ENCODE measurements around the gene TBXA2R. TPM values are rescaled to one million over a fixed set of nuclear protein-coding genes. Genes with fewer than 3 reads are reported as not detected.

The TBXA2R gene
- total and polyA plus RNA-seq, 2 experiments from 2014 or later, result 0.42 to 0.73 TPM

- TF ChIP-seq, protein P1, sequence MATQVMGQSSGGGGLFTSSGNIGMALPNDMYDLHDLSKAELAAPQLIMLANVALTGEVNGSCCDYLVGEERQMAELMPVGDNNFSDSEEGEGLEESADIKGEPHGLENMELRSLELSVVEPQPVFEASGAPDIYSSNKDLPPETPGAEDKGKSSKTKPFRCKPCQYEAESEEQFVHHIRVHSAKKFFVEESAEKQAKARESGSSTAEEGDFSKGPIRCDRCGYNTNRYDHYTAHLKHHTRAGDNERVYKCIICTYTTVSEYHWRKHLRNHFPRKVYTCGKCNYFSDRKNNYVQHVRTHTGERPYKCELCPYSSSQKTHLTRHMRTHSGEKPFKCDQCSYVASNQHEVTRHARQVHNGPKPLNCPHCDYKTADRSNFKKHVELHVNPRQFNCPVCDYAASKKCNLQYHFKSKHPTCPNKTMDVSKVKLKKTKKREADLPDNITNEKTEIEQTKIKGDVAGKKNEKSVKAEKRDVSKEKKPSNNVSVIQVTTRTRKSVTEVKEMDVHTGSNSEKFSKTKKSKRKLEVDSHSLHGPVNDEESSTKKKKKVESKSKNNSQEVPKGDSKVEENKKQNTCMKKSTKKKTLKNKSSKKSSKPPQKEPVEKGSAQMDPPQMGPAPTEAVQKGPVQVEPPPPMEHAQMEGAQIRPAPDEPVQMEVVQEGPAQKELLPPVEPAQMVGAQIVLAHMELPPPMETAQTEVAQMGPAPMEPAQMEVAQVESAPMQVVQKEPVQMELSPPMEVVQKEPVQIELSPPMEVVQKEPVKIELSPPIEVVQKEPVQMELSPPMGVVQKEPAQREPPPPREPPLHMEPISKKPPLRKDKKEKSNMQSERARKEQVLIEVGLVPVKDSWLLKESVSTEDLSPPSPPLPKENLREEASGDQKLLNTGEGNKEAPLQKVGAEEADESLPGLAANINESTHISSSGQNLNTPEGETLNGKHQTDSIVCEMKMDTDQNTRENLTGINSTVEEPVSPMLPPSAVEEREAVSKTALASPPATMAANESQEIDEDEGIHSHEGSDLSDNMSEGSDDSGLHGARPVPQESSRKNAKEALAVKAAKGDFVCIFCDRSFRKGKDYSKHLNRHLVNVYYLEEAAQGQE (IDR thresholded peaks at IDR 0.05; ENCODE audit: unreplicated experiment), result no peak
- TF ChIP-seq, protein P2, sequence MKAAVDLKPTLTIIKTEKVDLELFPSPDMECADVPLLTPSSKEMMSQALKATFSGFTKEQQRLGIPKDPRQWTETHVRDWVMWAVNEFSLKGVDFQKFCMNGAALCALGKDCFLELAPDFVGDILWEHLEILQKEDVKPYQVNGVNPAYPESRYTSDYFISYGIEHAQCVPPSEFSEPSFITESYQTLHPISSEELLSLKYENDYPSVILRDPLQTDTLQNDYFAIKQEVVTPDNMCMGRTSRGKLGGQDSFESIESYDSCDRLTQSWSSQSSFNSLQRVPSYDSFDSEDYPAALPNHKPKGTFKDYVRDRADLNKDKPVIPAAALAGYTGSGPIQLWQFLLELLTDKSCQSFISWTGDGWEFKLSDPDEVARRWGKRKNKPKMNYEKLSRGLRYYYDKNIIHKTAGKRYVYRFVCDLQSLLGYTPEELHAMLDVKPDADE (IDR thresholded peaks at IDR 0.05), result no peak
- TF ChIP-seq STAT1 (IDR thresholded peaks at IDR 0.05; ENCODE audit: unreplicated experiment), result no peak
- TF ChIP-seq EZH2phosphoT487 (IDR thresholded peaks at IDR 0.05; ENCODE audit: unreplicated experiment), result no peak
- no peak for TF ChIP-seq CTCF (conservative IDR thresholded peaks at IDR 0.05; ENCODE audit: low read depth in 2 of 2)
- no peak for TF ChIP-seq CREB1 (CRISPR knock-in tag; IDR thresholded peaks at IDR 0.05; ENCODE audit: low read depth)
- no peak for TF ChIP-seq ZNF331 (CRISPR knock-in tag; IDR thresholded peaks at IDR 0.05; ENCODE audit: low read depth)
- TF ChIP-seq JUNB (IDR thresholded peaks at IDR 0.05; ENCODE audit: unreplicated experiment), result no peak
- TF ChIP-seq ZNF114 (CRISPR knock-in tag; IDR thresholded peaks at IDR 0.05), result no peak
These were observed 7.4 kb upstream of the TBXA2R start (continued) for GRCh38 chr19:3613818-3614661.

DNA sequence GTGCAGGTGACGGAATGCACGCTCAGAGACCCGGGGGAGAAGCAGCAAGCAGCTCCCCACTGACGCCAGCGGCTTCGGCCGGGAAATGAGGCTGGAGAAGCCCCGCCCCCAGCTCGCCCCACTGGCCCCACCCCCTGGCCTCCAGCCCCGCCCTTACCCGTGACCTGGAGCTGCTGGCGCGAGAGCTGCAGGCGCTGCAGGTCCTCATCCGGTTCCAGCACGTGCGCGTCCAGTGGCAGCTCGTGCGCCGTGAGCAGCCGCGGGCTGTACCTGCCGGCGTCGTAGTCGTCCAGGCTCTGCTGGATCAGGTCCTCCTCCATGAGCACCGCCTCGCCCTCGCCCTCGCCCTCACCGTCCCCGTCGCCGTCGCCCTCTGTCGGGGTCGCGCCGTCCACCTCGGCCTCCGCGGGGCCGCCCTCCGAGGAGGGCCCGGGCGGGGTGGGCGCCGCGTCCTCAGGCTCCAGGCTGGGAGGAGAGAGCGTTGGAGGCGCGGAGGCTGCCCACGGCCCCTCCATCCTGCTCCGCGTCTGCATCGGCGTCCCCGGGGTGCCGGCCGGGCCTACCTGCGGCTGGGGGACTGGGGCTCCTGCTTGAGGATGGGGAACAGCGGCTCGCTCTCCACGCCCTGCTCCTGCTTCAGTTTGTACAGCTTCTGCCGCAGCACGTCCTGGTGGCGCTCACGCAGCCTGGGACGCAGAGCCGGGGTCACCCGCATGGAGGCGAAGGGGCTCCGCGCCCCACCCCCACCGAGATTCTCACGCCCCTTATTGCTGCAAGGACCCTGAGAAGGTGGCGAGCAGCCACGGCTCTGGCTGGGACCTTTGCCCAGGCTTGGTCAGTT, 6.4 kb upstream of the TBXA2R start:
- Histone ChIP-seq H4K20me1 (replicated peaks; ENCODE audit: insufficient read depth) (peaks cover 5% of the 10 kb centered on the region), H3K79me2 (replicated peaks; ENCODE audit: insufficient read depth) (no peaks in the 10 kb centered on the region), H3K4me2 (no peak overlapping the region), H3K27ac (ENCODE audit: low read depth) (0 out of 2 replicates have a peak overlapping the region, but pooled peaks have one; percentile 59), H3K27me3 (ENCODE audit: insufficient read depth) (no peaks in the 10 kb centered on the region), H3K9me2 (ENCODE audit: insufficient read depth) (no peaks in the 10 kb centered on the region), H3K36me3 (ENCODE audit: insufficient read depth) (no peaks in the 10 kb centered on the region), H3F3A (replicated peaks; ENCODE audit: low read depth) (peaks cover 9% of the 10 kb centered on the region; the same call in 1 of the 2 replicates), H3K4me3 (no peak overlapping the region), H2AFZ (no peak overlapping the region), H3K4me1 (ENCODE audit: insufficient read depth) (no peaks in the 10 kb centered on the region; the same call in 1 of the 2 replicates)
- ATAC-seq (peak; percentile 81), DNase-seq (ENCODE audit: low spot score) (peak; percentile 85)
- Mint-ChIP-seq H3K4me3 (no peak overlapping the region), H3K27me3 (ENCODE audit: insufficient read depth, low read depth, poor library complexity) (peaks cover 4% of the 10 kb centered on the region), H3K36me3 (ENCODE audit: low read depth) (peaks cover 19% of the 10 kb centered on the region), H3K9me3 (no peaks in the 10 kb centered on the region), H3K4me1 (peaks cover 4% of the 10 kb centered on the region), H3K27ac (no peak overlapping the region)
- TF ChIP-seq, protein P3, sequence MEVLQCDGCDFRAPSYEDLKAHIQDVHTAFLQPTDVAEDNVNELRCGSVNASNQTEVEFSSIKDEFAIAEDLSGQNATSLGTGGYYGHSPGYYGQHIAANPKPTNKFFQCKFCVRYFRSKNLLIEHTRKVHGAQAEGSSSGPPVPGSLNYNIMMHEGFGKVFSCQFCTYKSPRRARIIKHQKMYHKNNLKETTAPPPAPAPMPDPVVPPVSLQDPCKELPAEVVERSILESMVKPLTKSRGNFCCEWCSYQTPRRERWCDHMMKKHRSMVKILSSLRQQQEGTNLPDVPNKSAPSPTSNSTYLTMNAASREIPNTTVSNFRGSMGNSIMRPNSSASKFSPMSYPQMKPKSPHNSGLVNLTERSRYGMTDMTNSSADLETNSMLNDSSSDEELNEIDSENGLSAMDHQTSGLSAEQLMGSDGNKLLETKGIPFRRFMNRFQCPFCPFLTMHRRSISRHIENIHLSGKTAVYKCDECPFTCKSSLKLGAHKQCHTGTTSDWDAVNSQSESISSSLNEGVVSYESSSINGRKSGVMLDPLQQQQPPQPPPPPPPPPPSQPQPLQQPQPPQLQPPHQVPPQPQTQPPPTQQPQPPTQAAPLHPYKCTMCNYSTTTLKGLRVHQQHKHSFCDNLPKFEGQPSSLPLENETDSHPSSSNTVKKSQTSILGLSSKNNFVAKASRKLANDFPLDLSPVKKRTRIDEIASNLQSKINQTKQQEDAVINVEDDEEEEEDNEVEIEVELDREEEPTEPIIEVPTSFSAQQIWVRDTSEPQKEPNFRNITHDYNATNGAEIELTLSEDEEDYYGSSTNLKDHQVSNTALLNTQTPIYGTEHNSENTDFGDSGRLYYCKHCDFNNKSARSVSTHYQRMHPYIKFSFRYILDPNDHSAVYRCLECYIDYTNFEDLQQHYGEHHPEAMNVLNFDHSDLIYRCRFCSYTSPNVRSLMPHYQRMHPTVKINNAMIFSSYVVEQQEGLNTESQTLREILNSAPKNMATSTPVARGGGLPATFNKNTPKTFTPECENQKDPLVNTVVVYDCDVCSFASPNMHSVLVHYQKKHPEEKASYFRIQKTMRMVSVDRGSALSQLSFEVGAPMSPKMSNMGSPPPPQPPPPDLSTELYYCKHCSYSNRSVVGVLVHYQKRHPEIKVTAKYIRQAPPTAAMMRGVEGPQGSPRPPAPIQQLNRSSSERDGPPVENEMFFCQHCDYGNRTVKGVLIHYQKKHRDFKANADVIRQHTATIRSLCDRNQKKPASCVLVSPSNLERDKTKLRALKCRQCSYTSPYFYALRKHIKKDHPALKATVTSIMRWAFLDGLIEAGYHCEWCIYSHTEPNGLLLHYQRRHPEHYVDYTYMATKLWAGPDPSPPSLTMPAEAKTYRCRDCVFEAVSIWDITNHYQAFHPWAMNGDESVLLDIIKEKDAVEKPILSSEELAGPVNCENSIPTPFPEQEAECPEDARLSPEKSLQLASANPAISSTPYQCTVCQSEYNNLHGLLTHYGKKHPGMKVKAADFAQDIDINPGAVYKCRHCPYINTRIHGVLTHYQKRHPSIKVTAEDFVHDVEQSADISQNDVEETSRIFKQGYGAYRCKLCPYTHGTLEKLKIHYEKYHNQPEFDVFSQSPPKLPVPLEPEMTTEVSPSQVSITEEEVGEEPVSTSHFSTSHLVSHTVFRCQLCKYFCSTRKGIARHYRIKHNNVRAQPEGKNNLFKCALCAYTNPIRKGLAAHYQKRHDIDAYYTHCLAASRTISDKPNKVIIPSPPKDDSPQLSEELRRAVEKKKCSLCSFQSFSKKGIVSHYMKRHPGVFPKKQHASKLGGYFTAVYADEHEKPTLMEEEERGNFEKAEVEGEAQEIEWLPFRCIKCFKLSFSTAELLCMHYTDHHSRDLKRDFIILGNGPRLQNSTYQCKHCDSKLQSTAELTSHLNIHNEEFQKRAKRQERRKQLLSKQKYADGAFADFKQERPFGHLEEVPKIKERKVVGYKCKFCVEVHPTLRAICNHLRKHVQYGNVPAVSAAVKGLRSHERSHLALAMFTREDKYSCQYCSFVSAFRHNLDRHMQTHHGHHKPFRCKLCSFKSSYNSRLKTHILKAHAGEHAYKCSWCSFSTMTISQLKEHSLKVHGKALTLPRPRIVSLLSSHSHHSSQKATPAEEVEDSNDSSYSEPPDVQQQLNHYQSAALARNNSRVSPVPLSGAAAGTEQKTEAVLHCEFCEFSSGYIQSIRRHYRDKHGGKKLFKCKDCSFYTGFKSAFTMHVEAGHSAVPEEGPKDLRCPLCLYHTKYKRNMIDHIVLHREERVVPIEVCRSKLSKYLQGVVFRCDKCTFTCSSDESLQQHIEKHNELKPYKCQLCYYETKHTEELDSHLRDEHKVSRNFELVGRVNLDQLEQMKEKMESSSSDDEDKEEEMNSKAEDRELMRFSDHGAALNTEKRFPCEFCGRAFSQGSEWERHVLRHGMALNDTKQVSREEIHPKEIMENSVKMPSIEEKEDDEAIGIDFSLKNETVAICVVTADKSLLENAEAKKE (CRISPR knock-in tag; IDR thresholded peaks at IDR 0.05), result no peak

Data from GM23338 (cell line).